H4 (cell line): ENCODE results near the gene PVR. TPM values are rescaled to one million over a fixed set of nuclear protein-coding genes. Genes with fewer than 3 reads are reported as not detected.
"Not testable (repeated sequence)": the region's sequence is repeated elsewhere in the genome, so short reads cannot be mapped to it uniquely, and the experiment has no call there.

Experiments
- DNase-seq: peaks from one replicate; pipeline ENCODE4 v3.0.0-alpha.2; 2015; ENCODE audit warnings: low spot score
- total RNA-seq: library from RNA; depleted of rRNA; stranded (reverse); fragments of >200 nt; shearing (Covaris generic); gene quantifications from 2 replicates; pipeline ENCODE4 v1.2.3, GENCODE V29; 2014; rRNA removed

Gene PVR, protein sequence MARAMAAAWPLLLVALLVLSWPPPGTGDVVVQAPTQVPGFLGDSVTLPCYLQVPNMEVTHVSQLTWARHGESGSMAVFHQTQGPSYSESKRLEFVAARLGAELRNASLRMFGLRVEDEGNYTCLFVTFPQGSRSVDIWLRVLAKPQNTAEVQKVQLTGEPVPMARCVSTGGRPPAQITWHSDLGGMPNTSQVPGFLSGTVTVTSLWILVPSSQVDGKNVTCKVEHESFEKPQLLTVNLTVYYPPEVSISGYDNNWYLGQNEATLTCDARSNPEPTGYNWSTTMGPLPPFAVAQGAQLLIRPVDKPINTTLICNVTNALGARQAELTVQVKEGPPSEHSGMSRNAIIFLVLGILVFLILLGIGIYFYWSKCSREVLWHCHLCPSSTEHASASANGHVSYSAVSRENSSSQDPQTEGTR
- 41.9 and 46.0 TPM in 2 replicates for total RNA-seq

DNA sequence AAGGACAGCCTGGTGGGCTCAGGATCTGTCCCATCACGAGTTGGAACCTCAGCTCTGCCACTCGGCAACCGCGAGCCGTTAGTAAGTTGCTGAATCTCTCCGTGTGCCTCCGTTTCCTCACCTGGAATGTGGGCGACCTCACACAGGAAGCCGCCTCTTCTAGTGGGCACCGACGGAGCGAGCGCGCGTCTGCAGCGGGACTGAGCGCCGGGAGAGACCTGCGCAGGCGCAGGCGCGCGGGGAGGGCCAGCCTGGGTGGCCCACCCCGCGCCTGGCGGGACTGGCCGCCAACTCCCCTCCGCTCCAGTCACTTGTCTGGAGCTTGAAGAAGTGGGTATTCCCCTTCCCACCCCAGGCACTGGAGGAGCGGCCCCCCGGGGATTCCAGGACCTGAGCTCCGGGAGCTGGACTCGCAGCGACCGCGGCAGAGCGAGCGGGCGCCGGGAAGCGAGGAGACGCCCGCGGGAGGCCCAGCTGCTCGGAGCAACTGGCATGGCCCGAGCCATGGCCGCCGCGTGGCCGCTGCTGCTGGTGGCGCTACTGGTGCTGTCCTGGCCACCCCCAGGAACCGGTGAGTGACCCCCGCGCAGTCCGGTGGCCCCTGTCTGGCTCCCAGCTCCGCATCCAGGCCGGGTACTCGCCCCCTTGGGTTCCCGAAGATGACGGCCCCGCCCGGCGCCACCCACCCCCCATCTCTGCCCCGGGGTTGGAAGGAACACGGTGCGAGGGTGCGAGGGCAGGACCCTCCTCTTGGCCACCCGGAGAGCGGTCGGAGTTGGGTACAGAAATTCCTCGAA is at the start of gene PVR:
Gene PVR (plus strand): TSS at position 306 of the 797 bp plus-strand sequence. CDS start 187 bp downstream, at position 493.
- peak; percentile 52 for DNase-seq

DNA sequence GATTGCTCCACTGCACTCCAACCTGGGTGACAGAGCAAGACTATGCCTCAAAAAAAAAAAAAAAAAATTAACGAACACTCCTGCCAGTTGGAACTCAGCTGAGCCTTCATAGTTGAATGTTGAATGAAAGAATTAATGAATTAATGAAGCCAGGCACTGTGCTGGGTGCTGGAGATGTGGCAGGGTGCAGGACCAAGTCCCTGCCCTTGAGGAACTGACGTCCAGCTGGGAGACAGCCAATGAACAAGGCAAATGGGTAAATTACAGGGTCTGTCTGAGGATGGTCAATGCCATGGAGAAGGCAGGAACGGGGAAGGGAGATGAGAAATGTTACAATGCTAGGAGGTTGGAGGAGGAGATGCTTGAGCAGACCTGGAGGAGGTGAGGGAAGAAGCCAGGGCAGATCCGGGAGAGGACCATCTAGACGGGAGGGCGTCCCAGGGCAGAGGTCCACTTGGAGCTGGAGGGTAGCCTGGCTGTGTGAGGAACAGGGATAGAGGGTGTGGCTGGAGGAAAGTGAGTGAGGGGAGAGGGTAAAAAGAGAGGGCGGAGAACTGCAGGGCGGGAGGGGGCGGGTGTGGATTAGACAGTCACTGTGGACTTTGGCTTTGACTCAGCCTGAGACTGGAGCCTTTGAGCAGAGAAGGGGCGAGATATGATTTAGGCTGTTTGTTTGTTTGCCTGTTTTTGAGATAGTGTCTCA is 47.1 kb upstream of the PVR start:
- DNase-seq, result no peak

DNA sequence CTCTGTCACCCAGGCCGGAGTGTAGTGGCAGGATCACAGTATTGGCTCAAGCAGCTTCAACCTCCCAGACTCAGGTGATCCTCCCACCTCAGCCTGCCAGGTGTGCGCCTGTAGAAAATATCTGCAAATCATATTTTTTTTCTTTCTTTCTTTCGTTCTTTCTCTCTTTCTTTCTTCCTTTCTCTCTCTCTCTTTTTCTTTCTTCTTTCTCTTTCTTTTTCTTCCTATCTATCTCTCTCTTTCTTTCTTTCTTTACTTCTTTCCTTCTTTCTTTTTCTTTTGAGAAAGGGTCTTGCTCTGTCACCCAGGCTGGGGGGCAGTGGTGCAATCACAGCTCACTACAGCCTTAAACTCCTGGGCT is 46.6 kb upstream of the PVR start:
- no peak for DNase-seq

DNA sequence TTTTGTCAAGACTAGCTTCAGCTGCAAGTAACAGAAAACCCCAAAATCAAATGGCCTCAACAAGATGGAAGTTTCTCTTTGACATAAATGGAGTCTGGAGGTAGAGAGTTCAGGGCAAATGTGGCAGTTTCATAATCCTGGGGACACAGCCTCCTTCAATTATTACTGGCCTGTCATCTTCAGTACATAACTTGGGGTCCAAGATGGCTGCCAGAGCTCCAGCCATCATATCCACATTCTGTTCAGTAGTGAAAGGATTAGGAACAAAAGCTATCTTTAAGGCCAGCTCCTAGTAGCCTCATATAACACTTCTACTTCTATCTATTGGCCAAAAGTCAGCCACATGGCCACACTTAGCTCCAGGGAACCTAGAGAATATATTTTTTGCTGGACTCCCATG is 45.4 kb upstream of the PVR start:
- DNase-seq, result no peak

DNA sequence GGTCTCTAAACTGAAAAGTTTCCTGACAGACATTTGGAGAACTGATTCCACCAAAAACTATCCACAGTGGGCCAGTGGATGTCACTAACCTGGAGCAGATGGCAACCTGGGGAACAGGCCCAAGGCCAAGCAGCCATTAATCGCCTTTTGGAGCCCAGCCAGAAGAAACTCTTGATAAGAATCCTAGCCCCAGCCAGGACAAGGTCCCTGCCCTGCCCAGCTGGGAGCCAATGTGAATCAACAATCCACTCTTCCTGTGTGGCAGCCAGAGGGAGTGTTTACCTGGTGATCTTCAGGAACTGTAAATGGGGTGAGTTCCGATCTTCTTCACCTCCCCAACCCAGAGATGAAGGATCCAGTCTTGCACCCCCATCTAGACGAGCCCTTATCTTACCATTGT is 44.8 kb upstream of the PVR start:
- DNase-seq, result no peak

DNA sequence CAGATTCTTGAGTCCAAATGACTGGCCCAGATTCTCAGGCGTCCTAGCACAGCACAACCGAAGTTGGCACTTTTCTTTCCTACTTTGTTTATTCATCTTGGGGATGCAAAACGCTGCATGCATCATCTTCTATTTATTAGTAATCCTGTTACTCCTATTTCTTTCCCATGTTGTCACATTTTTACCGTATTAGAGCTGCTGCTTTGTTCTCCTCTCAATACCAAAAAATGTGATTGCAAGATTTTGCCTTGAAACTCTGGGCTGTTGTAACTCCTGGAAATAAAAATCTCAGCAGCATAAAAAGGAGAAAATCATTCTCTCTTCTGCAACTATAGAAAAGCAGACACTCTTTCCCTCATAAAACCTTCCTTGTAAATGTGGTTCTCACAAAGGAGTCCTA is 43.2 kb upstream of the PVR start:
- DNase-seq, result no peak

DNA sequence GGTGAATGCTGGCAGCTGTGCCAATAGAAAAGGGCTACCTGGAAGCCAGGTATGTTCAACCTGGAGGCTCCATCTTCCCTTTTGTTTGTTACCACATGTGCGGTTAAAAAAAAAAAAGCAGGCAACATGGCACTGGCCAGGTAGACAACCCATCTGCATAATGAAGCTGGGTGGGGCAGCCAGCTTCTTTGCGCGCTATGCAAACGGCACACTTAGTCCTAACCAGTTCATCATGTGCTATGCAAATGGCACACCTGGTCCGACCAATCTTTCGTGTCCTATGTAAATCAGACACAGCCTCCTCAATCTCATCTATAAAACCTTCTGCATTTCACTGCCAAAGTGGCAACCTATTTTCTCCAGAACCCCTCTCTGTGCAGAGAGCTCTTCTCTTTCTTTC is 41.6 kb upstream of the PVR start:
- DNase-seq, result no peak

DNA sequence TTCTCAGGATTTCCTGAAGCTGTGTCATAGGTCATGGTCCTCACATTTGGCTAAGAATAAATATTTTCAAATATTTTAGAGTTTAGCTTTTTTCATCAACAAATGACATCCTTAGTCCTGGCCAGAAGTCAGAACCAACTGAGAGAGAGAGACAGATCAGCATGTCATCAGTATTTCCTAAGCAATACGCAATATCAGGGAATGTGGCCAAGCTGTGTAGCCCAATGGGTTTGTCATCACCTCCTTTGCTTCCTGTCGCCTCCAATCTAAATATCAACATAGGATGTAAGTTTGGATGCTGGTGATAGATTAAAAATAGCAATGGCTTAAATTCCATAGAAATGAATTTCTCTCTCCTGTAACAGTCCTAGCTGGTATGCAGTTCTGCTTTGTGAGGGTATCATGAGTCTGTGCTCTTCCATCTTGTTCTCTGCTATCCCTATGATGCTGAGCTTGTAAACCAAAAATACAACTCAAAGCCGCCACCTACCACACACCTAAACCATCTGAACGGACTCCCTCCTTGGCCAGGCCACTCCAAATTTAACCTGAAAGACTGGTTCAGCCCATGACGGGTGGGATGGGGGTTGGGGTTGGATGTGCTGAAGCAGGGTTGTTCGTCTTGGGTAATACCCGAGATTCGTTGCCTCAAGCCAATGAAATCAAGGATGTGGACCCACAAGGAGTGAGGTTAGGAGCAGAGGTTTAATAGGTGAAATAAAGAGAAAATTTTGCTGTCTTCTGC is 40.3 kb upstream of the PVR start:
- DNase-seq, result peak; percentile 30

DNA sequence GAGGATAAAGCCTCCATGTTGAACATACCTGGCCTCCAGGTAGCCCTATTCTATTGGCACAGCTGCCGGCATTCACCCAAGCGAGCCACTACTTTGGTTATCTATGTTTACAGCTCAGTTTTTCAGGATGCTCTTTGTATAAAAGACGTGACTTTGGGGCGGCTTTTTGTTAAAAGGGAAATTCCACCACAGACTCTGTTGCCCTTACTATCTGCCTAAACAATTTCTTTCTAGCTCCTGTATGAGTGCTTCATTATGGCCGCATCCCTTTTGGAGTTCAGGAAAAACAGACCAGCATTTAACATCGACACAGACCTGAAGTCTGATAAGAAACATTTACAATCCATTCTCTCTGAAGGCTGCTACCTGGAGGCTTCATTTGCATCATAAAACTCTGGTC is 39.5 kb upstream of the PVR start:
- DNase-seq, result no peak

DNA sequence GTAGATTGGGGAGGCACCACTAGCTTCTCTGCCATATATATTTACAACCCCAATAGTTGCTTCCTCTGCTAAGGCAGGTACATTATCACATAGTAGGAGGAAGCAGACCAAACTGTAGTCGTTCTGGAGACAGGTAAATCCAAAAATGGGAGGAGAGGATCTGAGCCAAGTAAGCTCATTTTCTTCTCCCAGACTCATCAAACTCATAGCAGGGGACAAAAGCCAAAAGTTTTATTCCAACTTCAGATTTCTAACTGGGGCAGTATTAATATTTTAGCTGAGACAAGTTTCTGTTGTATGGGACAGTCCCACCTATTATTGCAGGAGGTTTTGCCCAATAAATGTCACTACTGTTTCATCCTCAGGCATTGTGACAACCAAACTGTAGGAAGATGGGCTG is 38.2 kb upstream of the PVR start:
- DNase-seq, result no peak

DNA sequence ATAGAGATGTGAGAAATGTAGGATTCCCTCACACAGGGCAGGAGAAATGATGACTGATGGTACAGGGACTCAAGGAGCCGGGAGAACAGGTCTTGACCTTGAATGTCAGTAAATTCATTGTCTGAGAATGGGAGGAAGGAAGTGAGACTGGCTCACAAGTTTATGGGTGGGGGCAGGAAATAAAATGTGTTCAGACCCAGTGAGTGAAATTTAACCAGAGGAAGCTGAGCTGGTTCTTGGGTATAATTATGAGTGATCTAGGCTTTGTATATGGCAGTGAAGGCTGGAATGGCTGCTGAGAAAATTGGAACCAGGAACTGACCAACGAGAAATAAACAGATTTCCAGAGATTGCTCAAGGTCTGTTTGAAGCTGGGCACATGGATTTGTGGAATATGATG is 36.7 kb upstream of the PVR start:
- no peak for DNase-seq

DNA sequence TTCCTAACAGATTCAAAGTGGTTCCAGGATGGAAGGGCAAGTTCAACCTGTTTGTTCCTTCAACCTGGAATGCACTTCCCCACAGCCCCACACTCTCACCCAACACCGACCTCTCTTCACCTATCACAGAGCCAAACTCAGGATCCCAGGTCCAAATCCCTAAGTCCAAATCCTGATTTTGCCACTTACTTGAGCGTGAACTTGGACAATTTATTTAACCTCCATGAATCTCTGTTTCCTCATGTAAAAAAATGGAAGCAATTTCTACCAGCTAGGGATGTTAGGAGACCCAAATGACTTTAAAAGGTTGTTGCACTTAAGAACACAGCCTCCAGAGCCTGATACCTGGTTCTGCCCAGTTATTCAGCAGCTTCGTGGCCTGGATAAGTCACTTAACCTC is 35.8 kb upstream of the PVR start:
- DNase-seq, result no peak

DNA sequence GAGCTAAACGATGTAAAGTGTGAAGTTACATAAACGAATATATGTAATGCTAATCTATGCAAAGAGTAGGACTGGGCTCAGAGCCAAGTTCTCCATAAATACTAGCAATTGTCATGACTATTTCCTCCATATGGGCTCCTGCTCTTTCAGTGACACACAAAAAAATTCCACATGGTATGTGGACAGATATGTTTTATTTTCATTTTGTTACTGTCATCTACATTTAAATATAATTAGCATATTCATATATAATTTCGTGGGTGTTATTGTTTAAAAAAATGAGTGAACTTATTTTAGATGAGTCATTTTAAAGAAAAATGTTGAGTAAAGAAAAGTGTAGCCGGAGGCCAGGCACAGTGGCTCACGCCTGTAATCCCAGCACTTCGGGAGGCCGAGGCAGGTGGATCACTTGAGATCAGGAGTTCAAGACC is 35.3 kb upstream of the PVR start:
- no peak for DNase-seq

DNA sequence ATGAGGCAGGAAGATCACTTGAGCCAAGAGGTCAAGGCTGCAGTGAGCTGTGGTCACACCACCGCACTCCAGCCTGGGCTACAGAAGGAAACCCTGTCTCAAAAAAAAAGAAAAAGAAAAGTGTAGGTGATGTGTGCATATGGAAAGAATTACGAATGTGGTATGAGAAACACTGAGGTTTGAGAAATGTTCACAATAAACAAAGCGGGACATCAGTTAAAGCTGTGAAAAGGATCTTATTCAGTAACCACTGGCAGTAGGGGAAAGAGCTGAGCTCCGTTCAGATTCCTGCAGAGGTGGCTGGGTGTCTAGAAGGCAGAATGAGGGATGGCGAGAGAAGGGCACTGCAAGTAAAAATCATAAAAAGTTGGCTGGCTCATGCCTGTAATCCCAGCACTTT is 34.5 kb upstream of the PVR start:
- no peak for DNase-seq

DNA sequence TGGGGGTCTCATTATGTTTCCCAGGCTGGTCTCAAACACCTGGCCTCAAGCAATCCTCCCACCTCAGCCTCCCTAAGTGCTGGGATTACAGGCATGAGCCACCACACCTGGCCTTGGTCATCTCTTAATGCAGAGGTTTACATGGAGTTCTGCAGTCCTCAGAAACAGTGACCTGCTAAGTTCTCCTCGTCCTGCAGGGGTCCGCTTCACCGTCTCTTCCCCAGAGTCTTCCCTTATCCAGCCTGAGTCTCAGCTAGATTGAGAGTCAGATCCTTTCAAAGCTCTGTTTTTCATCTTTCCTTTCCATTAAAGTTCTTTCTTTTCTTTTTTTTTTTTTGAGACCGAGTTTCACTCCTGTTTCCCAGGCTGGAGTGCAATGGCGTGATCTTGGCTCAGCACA is 33.2 kb upstream of the PVR start:
- DNase-seq, result not testable (repeated sequence)

DNA sequence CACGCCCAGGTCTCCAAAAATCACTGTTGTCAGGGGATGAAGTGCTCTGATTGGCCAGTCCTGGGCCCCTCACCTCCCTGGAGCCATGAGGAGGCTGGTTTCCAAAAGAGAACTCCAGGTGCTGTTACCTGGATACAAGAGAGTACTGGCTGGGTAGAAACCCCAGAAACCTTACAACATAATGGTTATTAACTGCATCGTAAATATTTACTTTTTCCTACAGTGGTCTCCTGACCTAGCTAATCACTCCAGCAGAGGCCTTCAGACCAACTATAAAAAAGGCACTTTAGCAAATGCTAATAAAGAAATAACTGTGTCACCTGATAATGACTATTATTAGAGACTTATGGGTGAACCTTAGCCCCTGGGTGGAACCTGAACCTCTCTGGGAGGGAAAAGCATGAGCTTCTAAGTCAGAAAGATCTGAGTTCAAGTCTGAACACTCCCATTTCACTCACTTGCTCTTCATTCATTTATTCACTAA is 31.9 kb upstream of the PVR start:
- no peak for DNase-seq

DNA sequence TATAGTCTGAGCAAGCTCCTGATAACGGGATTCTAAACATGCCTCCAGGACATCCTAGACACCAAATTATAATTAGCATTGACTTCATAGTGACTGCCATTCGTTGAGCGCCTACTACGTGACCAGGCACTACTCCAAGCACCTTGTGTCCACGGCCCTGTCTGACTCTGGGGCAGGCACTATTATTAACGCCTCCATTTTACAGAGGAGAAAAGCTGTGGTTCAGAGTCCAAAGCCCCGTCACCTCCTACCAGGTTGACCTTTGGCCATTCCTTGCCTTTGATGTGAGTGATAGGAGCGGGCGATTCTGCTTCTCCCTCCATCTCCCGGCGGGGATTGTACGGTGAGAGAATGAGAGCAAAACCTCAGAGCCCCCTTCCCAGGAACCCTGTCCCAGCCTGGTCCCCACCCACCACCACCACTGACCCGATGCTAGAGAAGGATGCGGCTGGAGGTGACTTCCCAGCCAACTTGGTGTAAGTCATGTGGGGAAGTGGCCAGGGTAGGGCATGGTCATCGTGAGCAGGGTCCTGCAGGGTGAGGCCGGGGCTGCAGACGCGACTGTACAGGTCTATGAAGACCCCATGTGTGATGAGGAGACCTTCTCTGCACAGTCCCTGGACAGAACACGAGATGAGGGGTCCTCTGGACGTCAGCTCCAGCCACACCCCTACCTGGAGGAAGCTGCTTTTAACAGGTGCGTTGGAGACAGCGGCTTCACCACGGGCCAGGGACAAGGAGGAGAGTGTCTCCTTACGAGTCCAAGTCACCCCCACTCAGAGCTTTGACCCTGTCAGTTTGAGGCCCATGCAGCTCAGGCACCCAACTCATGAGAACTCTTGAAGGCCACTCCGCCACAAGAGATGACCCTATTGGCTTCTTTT is 30.2 kb upstream of the PVR start, which contains the start of gene IGSF23:
Gene IGSF23 (plus strand): TSS at position 269 of the 884 bp plus-strand sequence. CDS start 83 bp downstream, at position 352.
- DNase-seq, result no peak

DNA sequence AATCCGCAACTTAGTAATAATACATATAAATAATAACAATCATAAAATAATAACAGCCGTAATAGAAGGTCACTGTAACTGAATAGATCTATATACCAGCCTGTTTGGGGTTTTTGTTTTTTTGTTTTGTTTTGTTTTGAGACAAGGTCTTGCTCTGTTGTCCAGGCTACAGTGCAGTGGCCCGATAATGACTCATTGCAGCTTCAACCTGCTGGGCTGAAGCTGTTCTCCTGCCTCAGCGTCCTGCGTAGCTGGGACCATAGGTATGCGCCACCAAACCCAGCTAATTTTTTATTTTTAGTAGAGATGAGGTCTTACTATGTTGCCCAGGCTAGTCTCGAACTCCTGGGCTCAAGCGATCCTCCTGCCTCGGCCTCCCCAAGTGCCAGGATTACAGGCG is 29.4 kb upstream of the PVR start:
- no peak for DNase-seq

DNA sequence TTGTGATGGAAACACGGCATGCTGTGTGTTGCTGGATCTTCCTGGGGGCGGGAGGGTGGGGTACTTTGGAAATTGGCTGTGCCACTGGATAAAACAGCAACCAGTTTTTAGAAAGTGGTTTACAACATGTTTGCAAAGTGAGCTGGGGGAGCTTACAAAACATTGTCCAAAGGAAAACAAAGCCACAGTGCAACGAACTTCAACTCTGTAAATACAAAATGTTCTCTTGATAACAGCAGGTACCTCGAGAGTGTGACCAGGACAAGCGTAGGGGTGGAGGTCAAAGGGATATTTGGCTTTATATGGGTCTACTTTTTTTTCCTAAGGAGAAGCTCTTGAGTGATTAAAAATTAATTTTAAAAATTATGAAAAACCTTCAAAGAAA is 27.9 kb upstream of the PVR start:
- no peak for DNase-seq

DNA sequence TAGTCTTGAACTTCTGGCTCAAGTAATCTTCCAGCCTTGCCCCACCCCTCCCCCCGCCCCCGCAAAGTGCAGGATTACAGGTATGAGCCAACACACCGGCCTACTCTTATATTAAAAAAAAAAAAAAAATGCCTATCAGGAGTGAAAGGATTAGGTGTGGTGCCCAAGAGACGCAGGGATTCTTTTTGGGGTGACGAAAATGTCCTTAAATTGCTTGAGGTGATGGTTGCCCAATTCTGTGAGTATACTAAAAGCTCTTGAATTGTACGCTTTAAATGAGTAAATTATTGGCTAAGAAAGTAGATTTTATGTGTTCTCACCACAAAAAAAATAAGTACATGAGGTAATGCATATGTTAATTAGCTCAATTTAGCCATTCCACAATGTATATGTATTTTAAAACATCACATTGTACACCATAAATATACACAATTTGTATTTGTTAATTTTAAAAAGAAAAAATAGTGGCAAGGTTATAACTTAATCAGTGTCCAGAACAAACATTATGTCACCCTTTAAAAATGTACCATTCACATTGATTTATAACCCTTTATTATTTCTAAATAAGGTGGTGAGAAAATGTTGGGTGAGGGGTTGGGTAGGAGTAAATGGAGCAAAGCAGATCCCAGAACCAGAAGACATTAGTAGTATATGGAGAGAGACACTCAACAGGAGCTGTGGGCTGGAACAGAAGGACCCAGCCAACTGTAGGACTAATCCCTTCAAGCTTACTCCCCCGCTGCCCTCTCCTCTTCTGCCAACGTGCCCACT is 26.4 kb upstream of the PVR start:
- no peak for DNase-seq
